GM10248 (cell line): ENCODE measurements around the gene SLMAP.

ENCODE experiments used
- CTCF ChIA-PET: fragments of 300-600 bp; sonication (Branson Sonifier 250); formaldehyde crosslinking; extraction: SDS; loops from one replicate; lab custom pipeline; 2021; ENCODE audit warnings: antibody characterized with exemption; lab: Yijun Ruan, JAX
- POLR2A ChIA-PET: fragments of 350-650 bp; sonication (Branson Sonifier 250); formaldehyde crosslinking; extraction: SDS; loops from one replicate; lab custom pipeline; 2020; ENCODE audit warnings: antibody characterized with exemption; lab: Yijun Ruan, JAX
- DNase-seq: peaks from one replicate; pipeline ENCODE4 v3.0.0; 2012; ENCODE audit errors: extremely low spot score
- TF ChIP-seq, protein P1 (sequence below): IDR thresholded peaks from 2 replicates; pipeline ENCODE4 v1.5.1; 2012; ENCODE audit warnings: mild to moderate bottlenecking, low read depth; ENCODE audit errors: extremely low read depth, missing control alignments, control extremely low read depth

The SLMAP gene

DNA sequence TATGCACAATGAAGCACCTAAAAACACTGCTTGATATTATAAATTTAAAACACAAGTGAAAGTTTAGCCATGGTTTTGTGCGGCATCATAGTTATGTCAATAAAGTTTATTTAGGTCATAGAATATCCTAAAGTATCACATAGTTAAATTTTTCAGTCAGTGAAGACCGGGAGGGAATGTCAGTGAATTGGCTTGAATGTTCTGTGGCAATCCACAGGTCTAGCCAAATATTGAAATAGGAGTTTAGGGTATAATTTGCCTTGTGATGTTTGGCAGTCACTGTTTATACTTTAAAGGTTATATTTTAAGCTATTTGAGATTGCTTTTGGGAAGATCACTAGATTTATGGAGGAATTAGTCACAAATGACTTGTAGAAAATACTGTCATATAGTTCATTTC, 172.4 kb downstream of the SLMAP start:
- TF ChIP-seq, protein P1, sequence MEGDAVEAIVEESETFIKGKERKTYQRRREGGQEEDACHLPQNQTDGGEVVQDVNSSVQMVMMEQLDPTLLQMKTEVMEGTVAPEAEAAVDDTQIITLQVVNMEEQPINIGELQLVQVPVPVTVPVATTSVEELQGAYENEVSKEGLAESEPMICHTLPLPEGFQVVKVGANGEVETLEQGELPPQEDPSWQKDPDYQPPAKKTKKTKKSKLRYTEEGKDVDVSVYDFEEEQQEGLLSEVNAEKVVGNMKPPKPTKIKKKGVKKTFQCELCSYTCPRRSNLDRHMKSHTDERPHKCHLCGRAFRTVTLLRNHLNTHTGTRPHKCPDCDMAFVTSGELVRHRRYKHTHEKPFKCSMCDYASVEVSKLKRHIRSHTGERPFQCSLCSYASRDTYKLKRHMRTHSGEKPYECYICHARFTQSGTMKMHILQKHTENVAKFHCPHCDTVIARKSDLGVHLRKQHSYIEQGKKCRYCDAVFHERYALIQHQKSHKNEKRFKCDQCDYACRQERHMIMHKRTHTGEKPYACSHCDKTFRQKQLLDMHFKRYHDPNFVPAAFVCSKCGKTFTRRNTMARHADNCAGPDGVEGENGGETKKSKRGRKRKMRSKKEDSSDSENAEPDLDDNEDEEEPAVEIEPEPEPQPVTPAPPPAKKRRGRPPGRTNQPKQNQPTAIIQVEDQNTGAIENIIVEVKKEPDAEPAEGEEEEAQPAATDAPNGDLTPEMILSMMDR: no peak
- ChIA-PET POLR2A (no interaction called here), CTCF (interaction anchor here (1.1 to 1.9 kb wide), 3 partner anchors 8 to 9 kb away, joined by 3 to 5 read pairs (median 4); no protein-coding TSS in a partner anchor)
- no peak for DNase-seq

DNA sequence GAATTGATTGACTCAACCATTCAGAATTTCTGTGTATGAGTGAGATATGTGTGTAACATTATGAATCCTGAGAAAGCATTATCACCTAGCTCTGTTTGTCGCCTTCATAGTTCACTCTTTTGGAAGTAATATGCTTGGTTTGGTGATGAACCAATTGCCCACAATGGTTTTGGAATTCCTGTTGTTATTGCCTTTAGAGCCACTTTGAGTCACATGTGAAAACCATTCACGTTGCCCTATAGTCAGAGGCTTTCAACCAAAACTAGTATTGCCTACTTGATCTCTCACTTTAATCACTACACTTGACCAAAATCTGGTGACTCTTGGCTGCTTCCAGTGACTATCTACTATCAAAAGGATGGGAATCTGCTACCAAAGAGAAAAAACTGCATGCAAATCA, 173.9 kb downstream of the SLMAP start:
- TF ChIP-seq, protein P1: no peak
- DNase-seq: no peak
- ChIA-PET CTCF (interaction anchor here (1.3 to 1.9 kb wide), 2 partner anchors 11 to 21 kb away, joined by 3 to 5 read pairs; no protein-coding TSS in a partner anchor), POLR2A (no interaction called here)

DNA sequence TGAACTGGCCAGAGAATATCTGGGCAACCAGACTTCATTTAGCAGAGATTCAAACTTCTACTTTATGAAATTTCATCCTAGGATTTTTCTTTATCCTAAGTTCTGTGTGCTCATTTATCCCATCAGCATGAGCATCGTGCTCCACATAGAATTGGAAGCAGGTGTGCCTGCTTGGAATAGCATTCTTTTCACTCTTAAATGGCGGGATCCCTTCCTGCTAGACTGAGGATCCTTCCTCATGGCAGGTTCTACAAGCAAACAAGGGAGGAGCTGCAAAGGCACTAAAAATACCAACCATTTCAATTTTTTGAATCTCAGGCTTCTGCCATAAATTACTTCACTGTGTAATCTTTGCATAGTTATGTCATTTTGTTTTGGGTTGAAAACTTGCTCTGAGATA, 177.5 kb downstream of the SLMAP start:
- POLR2A ChIA-PET: no interaction called here
- CTCF ChIA-PET: no interaction called here
- TF ChIP-seq, protein P1: no peak
- no peak for DNase-seq

DNA sequence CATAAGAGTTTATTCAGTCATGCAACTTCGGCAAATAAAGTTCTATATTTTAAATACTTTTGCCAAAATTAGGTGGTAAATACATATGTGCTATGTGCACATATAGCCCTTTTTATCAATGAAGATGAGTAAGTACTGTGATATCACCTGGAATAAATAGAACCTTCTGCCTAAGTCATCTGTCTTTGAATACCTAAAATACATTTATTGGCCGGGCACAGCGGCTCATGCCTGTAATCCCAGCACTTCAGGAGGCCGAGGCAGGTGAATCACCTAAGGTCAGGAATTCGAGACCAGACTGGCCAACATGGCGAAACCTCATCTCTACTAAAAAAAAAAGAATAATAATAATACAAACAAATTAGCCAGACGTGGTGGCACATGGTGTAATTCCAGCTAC, 178.3 kb downstream of the SLMAP start:
- CTCF ChIA-PET: no interaction called here
- TF ChIP-seq, protein P1: no peak
- no peak for DNase-seq
- POLR2A ChIA-PET: no interaction called here

DNA sequence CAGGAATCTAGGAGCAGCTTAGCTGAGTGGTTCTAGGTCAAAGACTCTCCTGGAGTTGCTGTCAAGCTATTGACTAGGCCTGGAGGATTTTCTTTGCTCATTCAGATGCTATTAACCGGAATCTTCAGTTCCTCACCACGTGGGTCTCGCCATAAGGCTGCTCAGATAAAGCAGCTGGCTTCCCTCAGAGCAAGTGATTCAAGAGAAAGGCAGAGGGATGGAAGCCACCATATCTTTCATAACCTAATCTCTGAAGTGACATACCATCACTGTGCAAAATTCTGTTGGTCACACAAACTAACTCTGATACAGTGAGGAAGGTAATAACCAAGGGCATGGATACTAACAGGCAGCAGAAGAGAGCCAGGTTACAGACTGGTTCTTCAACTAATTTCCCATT, 179.4 kb downstream of the SLMAP start:
- no peak for DNase-seq
- CTCF ChIA-PET: interaction anchor here (0.9 kb wide), 1 partner anchor 40 kb away, joined by 3 read pairs; no protein-coding TSS in a partner anchor
- TF ChIP-seq, protein P1: no peak
- POLR2A ChIA-PET: no interaction called here

DNA sequence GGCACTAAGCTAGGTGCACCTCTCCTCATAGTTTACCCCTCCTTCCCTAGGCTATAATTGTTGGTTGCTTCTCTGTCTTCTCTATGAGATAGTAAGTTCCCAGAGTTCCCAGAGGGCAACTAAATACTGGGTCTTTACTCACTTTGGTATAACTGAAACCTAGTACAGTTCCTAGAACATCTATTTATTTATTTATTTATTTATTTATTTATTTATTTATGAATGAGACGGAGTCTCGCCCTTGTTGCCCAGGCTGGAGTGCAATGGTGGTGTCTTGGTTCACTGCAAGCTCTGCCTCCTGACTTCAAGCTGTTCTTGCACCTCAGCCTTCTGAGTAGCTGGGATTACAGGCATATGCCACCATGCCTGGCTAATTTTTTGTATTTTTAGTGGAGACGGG, 181.0 kb downstream of the SLMAP start:
- ChIA-PET POLR2A (no interaction called here), CTCF (interaction anchor here (1.0 to 1.9 kb wide), 3 partner anchors 9 to 34 kb away, joined by 3 to 6 read pairs (median 4); no protein-coding TSS in a partner anchor)
- TF ChIP-seq, protein P1: no peak
- DNase-seq: no peak
